HEK293 (cell line): ENCODE results near the gene TMEM50B.

Experiments
- CTCF ChIA-PET: fragments of 350-600 bp; formaldehyde crosslinking; extraction: SDS; loops from one replicate; lab custom pipeline; 2021; ENCODE audit warnings: antibody characterized with exemption; lab: Yijun Ruan, JAX
- POLR2A ChIA-PET: fragments of 300-600 bp; formaldehyde crosslinking; extraction: SDS; loops from one replicate; lab custom pipeline; 2020; ENCODE audit warnings: antibody characterized with exemption, inconsistent platforms; lab: Yijun Ruan, JAX
- H3K27ac ChIP-seq: fragments of 200-500 bp; sonication (Bioruptor generic); 2 replicates; pipeline ENCODE4 v1.5.1; 2014; ENCODE audit warnings: low read depth, low read length, control low read depth, inconsistent platforms; ENCODE audit errors: extremely low read depth
- H3K36me3 ChIP-seq, 2 experiments: fragments of 200-500 bp in 1 of 2; sonication (Bioruptor generic) in 1 of 2; 1 replicate in 1 of 2; 2 replicates in 1 of 2; pipeline ENCODE4 v1.5.1; 2014 to 2017; ENCODE audit warnings: inconsistent platforms in 2 of 2, low read length in 2 of 2; ENCODE audit not compliant: control insufficient read depth in 2 of 2, insufficient read depth in 1 of 2
- H3K4me1 ChIP-seq: fragments of 200-500 bp; sonication (Bioruptor generic); 2 replicates; pipeline ENCODE4 v1.5.1; 2014; ENCODE audit warnings: mild to moderate bottlenecking, low read length, inconsistent platforms; ENCODE audit not compliant: control insufficient read depth, insufficient read depth
- H3K4me3 ChIP-seq: 2 replicates; pipeline ENCODE4 v1.5.1; 2011; ENCODE audit warnings: low read depth, mild to moderate bottlenecking, control low read depth, low read length, moderate library complexity
- H3K9me3 ChIP-seq: fragments of 200-500 bp; sonication (Bioruptor generic); 2 replicates; pipeline ENCODE4 v1.5.1; 2014; ENCODE audit warnings: low read depth, low read length, inconsistent platforms; ENCODE audit not compliant: control insufficient read depth, insufficient read depth
- FEZF1 ChIP-seq: fragments of 450-650 bp; formaldehyde crosslinking; IDR thresholded peaks from 2 replicates; pipeline ENCODE4 v1.5.1; 2016; ENCODE audit warnings: missing biosample characterization, missing genetic modification characterization
- IKZF3 ChIP-seq: fragments of 450-650 bp; IDR thresholded peaks from 2 replicates; pipeline ENCODE4 v1.5.0; 2018; ENCODE audit warnings: missing biosample characterization, mild to moderate bottlenecking, missing genetic modification characterization, moderate library complexity
- KLF1 ChIP-seq: fragments of 450-650 bp; formaldehyde crosslinking; IDR thresholded peaks from 2 replicates; pipeline ENCODE4 v1.5.1; 2016; ENCODE audit warnings: missing biosample characterization, missing genetic modification characterization
- SALL2 ChIP-seq: fragments of 450-650 bp; formaldehyde crosslinking; IDR thresholded peaks from 2 replicates; pipeline ENCODE4 v1.5.0; 2017; ENCODE audit warnings: missing biosample characterization, mild to moderate bottlenecking, missing genetic modification characterization, borderline replicate concordance
- ZNF223 ChIP-seq: fragments of 450-650 bp; formaldehyde crosslinking; IDR thresholded peaks from 2 replicates; pipeline ENCODE4 v1.5.1; 2016; ENCODE audit warnings: missing biosample characterization, missing genetic modification characterization
- ZNF280C ChIP-seq: fragments of 450-650 bp; formaldehyde crosslinking; IDR thresholded peaks from 2 replicates; pipeline ENCODE4 v1.5.1; 2016; ENCODE audit warnings: missing biosample characterization, missing genetic modification characterization
- ZNF302 ChIP-seq: fragments of 450-650 bp; formaldehyde crosslinking; IDR thresholded peaks from 2 replicates; pipeline ENCODE4 v1.5.1; 2016; ENCODE audit warnings: missing biosample characterization, missing genetic modification characterization, low read depth
- ZNF350 ChIP-seq: fragments of 450-650 bp; formaldehyde crosslinking; IDR thresholded peaks from 2 replicates; pipeline ENCODE4 v1.5.0; 2017; ENCODE audit warnings: missing biosample characterization, mild to moderate bottlenecking, missing genetic modification characterization
- ZNF416 ChIP-seq: fragments of 450-650 bp; formaldehyde crosslinking; IDR thresholded peaks from 2 replicates; pipeline ENCODE4 v1.5.1; 2016; ENCODE audit warnings: missing biosample characterization, missing genetic modification characterization
- ZNF433 ChIP-seq: fragments of 450-650 bp; formaldehyde crosslinking; IDR thresholded peaks from 2 replicates; pipeline ENCODE4 v1.5.1; 2016; ENCODE audit warnings: missing biosample characterization, missing genetic modification characterization, low read depth
- ZNF473 ChIP-seq: fragments of 450-650 bp; formaldehyde crosslinking; IDR thresholded peaks from 2 replicates; pipeline ENCODE4 v1.5.1; 2017; ENCODE audit warnings: missing biosample characterization, missing genetic modification characterization
- ZNF624 ChIP-seq: fragments of 450-650 bp; formaldehyde crosslinking; IDR thresholded peaks from 2 replicates; pipeline ENCODE4 v1.5.1; 2017; ENCODE audit warnings: missing biosample characterization, missing genetic modification characterization
- ZNF768 ChIP-seq: fragments of 450-650 bp; formaldehyde crosslinking; IDR thresholded peaks from 2 replicates; pipeline ENCODE4 v1.5.1; 2018; ENCODE audit warnings: missing biosample characterization, mild to moderate bottlenecking, missing genetic modification characterization
- ZNF791 ChIP-seq: fragments of 450-650 bp; formaldehyde crosslinking; IDR thresholded peaks from 2 replicates; pipeline ENCODE4 v1.5.1; 2016; ENCODE audit warnings: missing biosample characterization, missing genetic modification characterization
- ZNF830 ChIP-seq: fragments of 450-650 bp; IDR thresholded peaks from 2 replicates; pipeline ENCODE4 v1.5.0; 2018; ENCODE audit warnings: missing biosample characterization, missing genetic modification characterization, low read depth, mild to moderate bottlenecking, moderate library complexity
- ZSCAN23 ChIP-seq: fragments of 450-650 bp; formaldehyde crosslinking; IDR thresholded peaks from 2 replicates; pipeline ENCODE4 v1.5.1; 2016; ENCODE audit warnings: missing biosample characterization, missing genetic modification characterization
- TF ChIP-seq, protein P1 (sequence below): fragments of 450-650 bp; formaldehyde crosslinking; IDR thresholded peaks from 2 replicates; pipeline ENCODE4 v1.5.1; 2016; ENCODE audit warnings: missing biosample characterization, missing genetic modification characterization
- TF ChIP-seq, protein P2 (sequence below): fragments of 450-650 bp; formaldehyde crosslinking; IDR thresholded peaks from 2 replicates; pipeline ENCODE4 v1.5.1; 2016; ENCODE audit warnings: missing biosample characterization, missing genetic modification characterization
- TF ChIP-seq, protein P3 (sequence below): fragments of 450-650 bp; formaldehyde crosslinking; IDR thresholded peaks from 2 replicates; pipeline ENCODE4 v1.5.1; 2016; ENCODE audit warnings: missing biosample characterization, missing genetic modification characterization
- TF ChIP-seq, protein P4 (sequence below): fragments of 450-650 bp; IDR thresholded peaks from 2 replicates; pipeline ENCODE4 v1.5.1; 2018; ENCODE audit warnings: missing biosample characterization, mild to moderate bottlenecking, missing genetic modification characterization
- TF ChIP-seq, protein P5 (sequence below): fragments of 450-650 bp; formaldehyde crosslinking; IDR thresholded peaks from 2 replicates; pipeline ENCODE4 v1.5.1; 2016; ENCODE audit warnings: missing biosample characterization, missing genetic modification characterization
- TF ChIP-seq, protein P6 (sequence below): fragments of 450-650 bp; formaldehyde crosslinking; IDR thresholded peaks from 2 replicates; pipeline ENCODE4 v1.5.1; 2016; ENCODE audit warnings: missing biosample characterization, missing genetic modification characterization

TMEM50B gene

GRCh38 chr21:33479679-33480480 is at the start of gene TMEM50B:
TSS of gene TMEM50B (minus strand) at chr21:33479974. CDS start at chr21:33468885, 11,089 bp downstream.
- CTCF ChIA-PET, result interaction anchor here (0.6 to 2.8 kb wide), 12 partner anchors 9 to 659 kb away, joined by 3 to 16 read pairs (median 4); partner anchors contain the start of gene DNAJC28
- POLR2A ChIA-PET, result interaction anchor here (0.6 to 4.1 kb wide), 41 partner anchors 9 to 752 kb away, joined by 3 to 154 read pairs (median 4); partner anchors contain the start of genes DNAJC28, DONSON, GART and IFNAR1
- H3K9me3 ChIP-seq, result no peaks in the 10 kb centered on the region
- no peaks in the 10 kb centered on the region; a peak in 1 of 3 replicates for H3K36me3 ChIP-seq
- H3K4me1 ChIP-seq, result peaks cover 2% of the 10 kb centered on the region; the same call in 1 of the 2 replicates
- peak within 1 kb of the TSS; percentile 87 for H3K27ac ChIP-seq
- H3K4me3 ChIP-seq, result peak within 1 kb of the TSS; percentile 59
- TF ChIP-seq, protein P1, sequence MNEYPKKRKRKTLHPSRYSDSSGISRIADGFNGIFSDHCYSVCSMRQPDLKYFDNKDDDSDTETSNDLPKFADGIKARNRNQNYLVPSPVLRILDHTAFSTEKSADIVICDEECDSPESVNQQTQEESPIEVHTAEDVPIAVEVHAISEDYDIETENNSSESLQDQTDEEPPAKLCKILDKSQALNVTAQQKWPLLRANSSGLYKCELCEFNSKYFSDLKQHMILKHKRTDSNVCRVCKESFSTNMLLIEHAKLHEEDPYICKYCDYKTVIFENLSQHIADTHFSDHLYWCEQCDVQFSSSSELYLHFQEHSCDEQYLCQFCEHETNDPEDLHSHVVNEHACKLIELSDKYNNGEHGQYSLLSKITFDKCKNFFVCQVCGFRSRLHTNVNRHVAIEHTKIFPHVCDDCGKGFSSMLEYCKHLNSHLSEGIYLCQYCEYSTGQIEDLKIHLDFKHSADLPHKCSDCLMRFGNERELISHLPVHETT (tag by site-specific recombination), result peak; percentile 49; the same call in 1 of the 2 replicates
- TF ChIP-seq ZNF302 (tag by site-specific recombination) (no peak), SALL2 (tag by site-specific recombination) (no peak), ZNF624 (tag by site-specific recombination) (no peak), ZNF280C (no peak), ZSCAN23 (peak; percentile 75; the same call in 1 of the 2 replicates), ZNF416 (tag by site-specific recombination) (no peak), KLF1 (tag by site-specific recombination) (peak; percentile 18), ZNF473 (no peak), FEZF1 (tag by site-specific recombination) (no peak), ZNF830 (tag by site-specific recombination) (no peak), IKZF3 (tag by site-specific recombination) (peak; percentile 92), ZNF223 (tag by site-specific recombination) (no peak), ZNF768 (no peak), ZNF433 (no peak), ZNF791 (tag by site-specific recombination) (no peak), ZNF350 (tag by site-specific recombination) (no peak)
- TF ChIP-seq, protein P2, sequence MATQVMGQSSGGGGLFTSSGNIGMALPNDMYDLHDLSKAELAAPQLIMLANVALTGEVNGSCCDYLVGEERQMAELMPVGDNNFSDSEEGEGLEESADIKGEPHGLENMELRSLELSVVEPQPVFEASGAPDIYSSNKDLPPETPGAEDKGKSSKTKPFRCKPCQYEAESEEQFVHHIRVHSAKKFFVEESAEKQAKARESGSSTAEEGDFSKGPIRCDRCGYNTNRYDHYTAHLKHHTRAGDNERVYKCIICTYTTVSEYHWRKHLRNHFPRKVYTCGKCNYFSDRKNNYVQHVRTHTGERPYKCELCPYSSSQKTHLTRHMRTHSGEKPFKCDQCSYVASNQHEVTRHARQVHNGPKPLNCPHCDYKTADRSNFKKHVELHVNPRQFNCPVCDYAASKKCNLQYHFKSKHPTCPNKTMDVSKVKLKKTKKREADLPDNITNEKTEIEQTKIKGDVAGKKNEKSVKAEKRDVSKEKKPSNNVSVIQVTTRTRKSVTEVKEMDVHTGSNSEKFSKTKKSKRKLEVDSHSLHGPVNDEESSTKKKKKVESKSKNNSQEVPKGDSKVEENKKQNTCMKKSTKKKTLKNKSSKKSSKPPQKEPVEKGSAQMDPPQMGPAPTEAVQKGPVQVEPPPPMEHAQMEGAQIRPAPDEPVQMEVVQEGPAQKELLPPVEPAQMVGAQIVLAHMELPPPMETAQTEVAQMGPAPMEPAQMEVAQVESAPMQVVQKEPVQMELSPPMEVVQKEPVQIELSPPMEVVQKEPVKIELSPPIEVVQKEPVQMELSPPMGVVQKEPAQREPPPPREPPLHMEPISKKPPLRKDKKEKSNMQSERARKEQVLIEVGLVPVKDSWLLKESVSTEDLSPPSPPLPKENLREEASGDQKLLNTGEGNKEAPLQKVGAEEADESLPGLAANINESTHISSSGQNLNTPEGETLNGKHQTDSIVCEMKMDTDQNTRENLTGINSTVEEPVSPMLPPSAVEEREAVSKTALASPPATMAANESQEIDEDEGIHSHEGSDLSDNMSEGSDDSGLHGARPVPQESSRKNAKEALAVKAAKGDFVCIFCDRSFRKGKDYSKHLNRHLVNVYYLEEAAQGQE, result no peak
- TF ChIP-seq, protein P3, sequence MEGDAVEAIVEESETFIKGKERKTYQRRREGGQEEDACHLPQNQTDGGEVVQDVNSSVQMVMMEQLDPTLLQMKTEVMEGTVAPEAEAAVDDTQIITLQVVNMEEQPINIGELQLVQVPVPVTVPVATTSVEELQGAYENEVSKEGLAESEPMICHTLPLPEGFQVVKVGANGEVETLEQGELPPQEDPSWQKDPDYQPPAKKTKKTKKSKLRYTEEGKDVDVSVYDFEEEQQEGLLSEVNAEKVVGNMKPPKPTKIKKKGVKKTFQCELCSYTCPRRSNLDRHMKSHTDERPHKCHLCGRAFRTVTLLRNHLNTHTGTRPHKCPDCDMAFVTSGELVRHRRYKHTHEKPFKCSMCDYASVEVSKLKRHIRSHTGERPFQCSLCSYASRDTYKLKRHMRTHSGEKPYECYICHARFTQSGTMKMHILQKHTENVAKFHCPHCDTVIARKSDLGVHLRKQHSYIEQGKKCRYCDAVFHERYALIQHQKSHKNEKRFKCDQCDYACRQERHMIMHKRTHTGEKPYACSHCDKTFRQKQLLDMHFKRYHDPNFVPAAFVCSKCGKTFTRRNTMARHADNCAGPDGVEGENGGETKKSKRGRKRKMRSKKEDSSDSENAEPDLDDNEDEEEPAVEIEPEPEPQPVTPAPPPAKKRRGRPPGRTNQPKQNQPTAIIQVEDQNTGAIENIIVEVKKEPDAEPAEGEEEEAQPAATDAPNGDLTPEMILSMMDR (tag by site-specific recombination), result peak; percentile 98
- TF ChIP-seq, protein P4, sequence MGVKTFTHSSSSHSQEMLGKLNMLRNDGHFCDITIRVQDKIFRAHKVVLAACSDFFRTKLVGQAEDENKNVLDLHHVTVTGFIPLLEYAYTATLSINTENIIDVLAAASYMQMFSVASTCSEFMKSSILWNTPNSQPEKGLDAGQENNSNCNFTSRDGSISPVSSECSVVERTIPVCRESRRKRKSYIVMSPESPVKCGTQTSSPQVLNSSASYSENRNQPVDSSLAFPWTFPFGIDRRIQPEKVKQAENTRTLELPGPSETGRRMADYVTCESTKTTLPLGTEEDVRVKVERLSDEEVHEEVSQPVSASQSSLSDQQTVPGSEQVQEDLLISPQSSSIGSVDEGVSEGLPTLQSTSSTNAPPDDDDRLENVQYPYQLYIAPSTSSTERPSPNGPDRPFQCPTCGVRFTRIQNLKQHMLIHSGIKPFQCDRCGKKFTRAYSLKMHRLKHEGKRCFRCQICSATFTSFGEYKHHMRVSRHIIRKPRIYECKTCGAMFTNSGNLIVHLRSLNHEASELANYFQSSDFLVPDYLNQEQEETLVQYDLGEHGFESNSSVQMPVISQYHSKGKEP, result peak; percentile 45
- TF ChIP-seq, protein P5, sequence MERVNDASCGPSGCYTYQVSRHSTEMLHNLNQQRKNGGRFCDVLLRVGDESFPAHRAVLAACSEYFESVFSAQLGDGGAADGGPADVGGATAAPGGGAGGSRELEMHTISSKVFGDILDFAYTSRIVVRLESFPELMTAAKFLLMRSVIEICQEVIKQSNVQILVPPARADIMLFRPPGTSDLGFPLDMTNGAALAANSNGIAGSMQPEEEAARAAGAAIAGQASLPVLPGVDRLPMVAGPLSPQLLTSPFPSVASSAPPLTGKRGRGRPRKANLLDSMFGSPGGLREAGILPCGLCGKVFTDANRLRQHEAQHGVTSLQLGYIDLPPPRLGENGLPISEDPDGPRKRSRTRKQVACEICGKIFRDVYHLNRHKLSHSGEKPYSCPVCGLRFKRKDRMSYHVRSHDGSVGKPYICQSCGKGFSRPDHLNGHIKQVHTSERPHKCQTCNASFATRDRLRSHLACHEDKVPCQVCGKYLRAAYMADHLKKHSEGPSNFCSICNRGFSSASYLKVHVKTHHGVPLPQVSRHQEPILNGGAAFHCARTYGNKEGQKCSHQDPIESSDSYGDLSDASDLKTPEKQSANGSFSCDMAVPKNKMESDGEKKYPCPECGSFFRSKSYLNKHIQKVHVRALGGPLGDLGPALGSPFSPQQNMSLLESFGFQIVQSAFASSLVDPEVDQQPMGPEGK, result peak; percentile 70
- TF ChIP-seq, protein P6, sequence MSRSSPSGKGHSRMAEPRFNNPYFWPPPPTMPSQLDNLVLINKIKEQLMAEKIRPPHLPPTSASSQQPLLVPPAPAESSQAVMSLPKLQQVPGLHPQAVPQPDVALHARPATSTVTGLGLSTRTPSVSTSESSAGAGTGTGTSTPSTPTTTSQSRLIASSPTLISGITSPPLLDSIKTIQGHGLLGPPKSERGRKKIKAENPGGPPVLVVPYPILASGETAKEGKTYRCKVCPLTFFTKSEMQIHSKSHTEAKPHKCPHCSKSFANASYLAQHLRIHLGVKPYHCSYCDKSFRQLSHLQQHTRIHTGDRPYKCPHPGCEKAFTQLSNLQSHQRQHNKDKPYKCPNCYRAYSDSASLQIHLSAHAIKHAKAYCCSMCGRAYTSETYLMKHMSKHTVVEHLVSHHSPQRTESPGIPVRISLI (tag by site-specific recombination), result no peak
